ENCODE results near the gene USP32. TPM values are rescaled to one million over a fixed set of nuclear protein-coding genes. Genes with fewer than 3 reads are reported as not detected.
"Not testable (repeated sequence)": the region's sequence is repeated elsewhere in the genome, so short reads cannot be mapped to it uniquely, and the experiment has no call there.

The USP32 gene
- total and polyA plus RNA-seq, 2 of the 8 experiments (the other 6 are each of a cell fraction or from before 2014, with no cell fraction given), result 29.6 to 112 TPM

GRCh38 chr17:60384921-60385320, 7.0 kb downstream of the USP32 start:
- H3K36me3 ChIP-seq (ENCODE audit: control insufficient read depth in 2 of 4, insufficient read depth in 4 of 4, low read length in 3 of 4); H3K4ac ChIP-seq (replicated peaks; ENCODE audit: insufficient read length, low read depth, low read length); H3K14ac ChIP-seq (ENCODE audit: insufficient read length); FAIRE-seq; H4K91ac ChIP-seq (replicated peaks; ENCODE audit: insufficient read length, low read length); H3K56ac ChIP-seq (replicated peaks; ENCODE audit: insufficient read length, low read depth, low read length); H3K79me1 ChIP-seq (ENCODE audit: low read depth, low read length); H3K23ac ChIP-seq (ENCODE audit: insufficient read length); H4K8ac ChIP-seq (ENCODE audit: extremely low read depth, insufficient read depth, low read length); H3K9me3 ChIP-seq (ENCODE audit: insufficient read depth in 2 of 2, low read depth in 1 of 2, low read length in 1 of 2); H2BK15ac ChIP-seq (ENCODE audit: low read length); H2BK20ac ChIP-seq (ENCODE audit: low read length); H4K20me1 ChIP-seq (replicated peaks in 1 of 2; ENCODE audit: control insufficient read depth in 1 of 2, insufficient read depth in 2 of 2, low read length in 2 of 2); H3K27me3 ChIP-seq (replicated peaks in 1 of 4; ENCODE audit: control insufficient read depth in 3 of 4, extremely low read depth in 1 of 4, insufficient read depth in 3 of 4, low read length in 3 of 4); H2BK120ac ChIP-seq (replicated peaks; ENCODE audit: low read depth, low read length); H2AFZ ChIP-seq (ENCODE audit: low read length); H3K23me2 ChIP-seq (ENCODE audit: low read depth, low read length): not testable (repeated sequence)
- H3K18ac ChIP-seq (ENCODE audit: extremely low read depth, low read length), result peak overlapping the region; percentile 91
- H4K5ac ChIP-seq (ENCODE audit: insufficient read length, low read depth, low read length), result peak overlapping the region; percentile 52
- H2BK12ac ChIP-seq (ENCODE audit: low read depth, low read length), result peak overlapping the region; percentile 80; the same call in 1 of the 2 replicates
- WGBS, 2 experiments (ENCODE audit: extremely low coverage in 1 of 2, insufficient coverage in 1 of 2, insufficient read length in 1 of 2, insufficient replicate concordance in 2 of 2, low coverage in 1 of 2, low lambda C conversion rate in 2 of 2, missing lambda C conversion rate in 1 of 2), result 28% methylated on average over 7 of the region's 7 CpGs; no CpG with 5 or more reads in 1 of the 2 experiments
- TF ChIP-seq SP1 (IDR thresholded peaks at IDR 0.05; ENCODE audit: low read depth, low read length) (0 out of 2 replicates have a peak, but pooled peaks have one; percentile 18), YY1 (IDR thresholded peaks at IDR 0.05; ENCODE audit: low read depth, low read length) (0 out of 2 replicates have a peak, but pooled peaks have one; percentile 24), TEAD4 (IDR thresholded peaks at IDR 0.05; ENCODE audit: low read depth, low read length) (peak; percentile 51; the same call in 1 of the 2 replicates)
- CTCF ChIA-PET (ENCODE audit: partially characterized antibody), result interaction anchor here (1.7 to 1.9 kb wide), 2 partner anchors 11 to 21 kb away, joined by 6 to 7 read pairs; no protein-coding TSS in a partner anchor
- peak overlapping the region; percentile 96; the same call in 1 of the 2 replicates for H2AK5ac ChIP-seq (ENCODE audit: low read depth, low read length)
- H3K9ac ChIP-seq (replicated peaks in 1 of 4; ENCODE audit: extremely low read depth in 1 of 4, low read depth in 3 of 4, low read length in 3 of 4), result peak overlapping the region in 1 of 4 experiments; percentile 21; a peak in 2 of 7 replicates
- H3K27ac ChIP-seq (ENCODE audit: low read depth, low read length), result peak overlapping the region; percentile 78
- peak in 1 of 2 experiments; percentile 49 for DNase-seq (ENCODE audit: low read depth in 1 of 2, low spot score in 2 of 2)
- peak overlapping the region in 1 of 4 experiments; percentile 48; a peak in 5 of 8 replicates for H3K4me3 ChIP-seq (ENCODE audit: extremely low read depth in 1 of 4, insufficient read depth in 2 of 4, low read depth in 3 of 4, low read length in 4 of 4)
- peaks cover 7 to 30% (median 17%) of the 10 kb centered on the region in 4 experiments for H3K4me1 ChIP-seq (replicated peaks in 1 of 4; ENCODE audit: control insufficient read depth in 3 of 4, insufficient read depth in 4 of 4, low read length in 3 of 4)
- H3K4me2 ChIP-seq (ENCODE audit: insufficient read depth in 1 of 2, low read depth in 2 of 2, low read length in 2 of 2), result peak overlapping the region; percentile 48 to 64
- POLR2A ChIA-PET (ENCODE audit: partially characterized antibody), result interaction anchor here (1.1 to 2.3 kb wide), 4 partner anchors 11 to 215 kb away, joined by 3 to 8 read pairs (median 6); partner anchors contain the start of gene PPM1D
- peaks cover 14 to 85% of the 10 kb centered on the region in 2 experiments for H3K79me2 ChIP-seq (ENCODE audit: control insufficient read depth in 1 of 2, insufficient read depth in 2 of 2, low read length in 2 of 2)
- peak overlapping the region; percentile 92 for H2BK5ac ChIP-seq (ENCODE audit: low read depth, low read length)
